ENCODE measurements around the gene NSDHL.

GRCh38 chrX:152823657-152824056, 7.2 kb upstream of the NSDHL start:
- TF ChIP-seq MAX (IDR thresholded peaks at IDR 0.05; ENCODE audit: low read depth, low read length) (no peak), CTCF (IDR thresholded peaks at IDR 0.05; ENCODE audit: low read depth, low read length) (no peak)

Measured in NB4 (cell line).